ENCODE data around the gene HEXIM2.

The HEXIM2 gene

GRCh38 chr17:45127548-45128300 lies 34.0 kb upstream of the HEXIM2 start:
- peak; percentile 77 for DNase-seq (ENCODE audit: low spot score)

- DNase-seq (ENCODE audit: low spot score) = no peak
Observed at GRCh38 chr17:45128331-45128730, 33.3 kb upstream of the HEXIM2 start.

- no peak for DNase-seq (ENCODE audit: low spot score)
Observed at GRCh38 chr17:45128989-45129388, 32.7 kb upstream of the HEXIM2 start.

GRCh38 chr17:45129426-45129939 lies 32.2 kb upstream of the HEXIM2 start:
- DNase-seq (ENCODE audit: low spot score) = no peak

GRCh38 chr17:45129940-45130680 lies 31.6 kb upstream of the HEXIM2 start:
- no peak for DNase-seq (ENCODE audit: low spot score)

- no peak for DNase-seq (ENCODE audit: low spot score)
Observed at GRCh38 chr17:45130681-45131615, 30.7 kb upstream of the HEXIM2 start.

- DNase-seq (ENCODE audit: low spot score) = peak; percentile 61
Observed at GRCh38 chr17:45131616-45132319, 29.9 kb upstream of the HEXIM2 start.

- no peak for DNase-seq (ENCODE audit: low spot score)
Observed at GRCh38 chr17:45132320-45132571, 29.4 kb upstream of the HEXIM2 start, which contains the start of gene PLCD3. Gene PLCD3 (minus strand): TSS chr17:45132515. CDS start chr17:45132410, 105 bp downstream.

GRCh38 chr17:45132572-45133463 lies 28.9 kb upstream of the HEXIM2 start:
- DNase-seq (ENCODE audit: low spot score) = peak; percentile 94

- peak; percentile 98 for DNase-seq (ENCODE audit: low spot score)
Observed at GRCh38 chr17:45135192-45135977, 26.3 kb upstream of the HEXIM2 start, which contains the start of gene ACBD4. Gene ACBD4 (plus strand): TSS chr17:45135687. CDS start chr17:45136145, 458 bp downstream.

- DNase-seq (ENCODE audit: low spot score) = no peak
Observed at GRCh38 chr17:45135978-45136791, 25.5 kb upstream of the HEXIM2 start.

GRCh38 chr17:45136846-45137560 lies 24.7 kb upstream of the HEXIM2 start:
- DNase-seq (ENCODE audit: low spot score) = no peak

GRCh38 chr17:45137561-45138305 lies 23.9 kb upstream of the HEXIM2 start:
- DNase-seq (ENCODE audit: low spot score) = no peak

GRCh38 chr17:45138911-45139532 lies 22.7 kb upstream of the HEXIM2 start:
- DNase-seq (ENCODE audit: low spot score) = no peak

- no peak for DNase-seq (ENCODE audit: low spot score)
Observed at GRCh38 chr17:45139533-45139920, 22.1 kb upstream of the HEXIM2 start.

- DNase-seq (ENCODE audit: low spot score) = no peak
Observed at GRCh38 chr17:45143094-45143670, 18.5 kb upstream of the HEXIM2 start.

Data from GM03348 (cell line).